SK-N-SH (cell line): ENCODE results near the gene DUSP9. TPM values are rescaled to one million over a fixed set of nuclear protein-coding genes. Genes with fewer than 3 reads are reported as not detected.
A peak's percentile ranks its signal among the peaks of the same experiment; 100 is the strongest.

Source experiments
- CTCF ChIA-PET: fragments of 300-600, 350-600 bp; formaldehyde crosslinking; extraction: SDS; loops from one replicate; lab custom pipeline; 2021; lab: Yijun Ruan, JAX
- POLR2A ChIA-PET: fragments of 350-600 bp; sonication (Branson Sonifier 250); formaldehyde crosslinking; extraction: SDS; loops from one replicate; lab custom pipeline; 2020; ENCODE audit warnings: antibody characterized with exemption, inconsistent platforms; lab: Yijun Ruan, JAX
- DNase-seq: peaks from one replicate; pipeline ENCODE4 v3.0.0; 2012
- H2AFZ ChIP-seq: fragments of 200-600 bp; sonication (generic); 2 replicates; pipeline ENCODE4 v1.8.1; 2016; ENCODE audit warnings: antibody characterized with exemption, mild to moderate bottlenecking, low read depth
- H3F3A ChIP-seq: fragments of 200-600 bp; sonication (generic); replicated peaks from 2 replicates; pipeline ENCODE3; 2016; ENCODE audit warnings: antibody characterized with exemption, mild to moderate bottlenecking; ENCODE audit not compliant: insufficient read depth
- H3K27ac ChIP-seq, 2 experiments: fragments of 200-500 bp in 1 of 2; fragments of 200-600 bp in 1 of 2; sonication (Bioruptor generic) in 1 of 2; sonication (generic), shearing (Covaris generic) in 1 of 2; 2 replicates each; pipeline versions ENCODE4 v1.5.1 to v1.6.1; 2014 to 2016; ENCODE audit warnings: low read depth in 2 of 2, inconsistent platforms in 1 of 2, low read length in 1 of 2, mild to moderate bottlenecking in 1 of 2, mixed read lengths in 1 of 2
- H3K27me3 ChIP-seq: fragments of 200-600 bp; sonication (generic), shearing (Covaris generic); 2 replicates; pipeline ENCODE4 v1.6.1; 2016; ENCODE audit warnings: mixed run types; ENCODE audit not compliant: insufficient read depth
- H3K36me3 ChIP-seq, 2 experiments: fragments of 200-500 bp in 1 of 2; fragments of 200-600 bp in 1 of 2; sonication (Bioruptor generic) in 1 of 2; sonication (generic) in 1 of 2; replicated peaks in 1 of 2; 2 replicates each; pipeline versions ENCODE3 to v1.5.1; 2014 to 2016; ENCODE audit warnings: low read length in 1 of 2, mild to moderate bottlenecking in 1 of 2; ENCODE audit not compliant: insufficient read depth in 2 of 2, control insufficient read depth in 1 of 2
- H3K4me1 ChIP-seq, 2 experiments: fragments of 200-500 bp in 1 of 2; fragments of 200-600 bp in 1 of 2; sonication (Bioruptor generic) in 1 of 2; sonication (generic), shearing (Covaris generic) in 1 of 2; 2 replicates each; pipeline versions ENCODE4 v1.5.1 to v1.6.1; 2014 to 2016; ENCODE audit warnings: low read depth in 1 of 2, low read length in 1 of 2, mixed run types in 1 of 2; ENCODE audit not compliant: insufficient read depth in 2 of 2, control insufficient read depth in 1 of 2
- H3K4me2 ChIP-seq: fragments of 200-600 bp; sonication (generic), shearing (Covaris generic); 2 replicates; pipeline ENCODE4 v1.6.1; 2017; ENCODE audit warnings: mixed run types
- H3K4me3 ChIP-seq, 2 experiments: fragments of 200-500 bp in 1 of 2; fragments of 200-600 bp in 1 of 2; sonication (Bioruptor generic) in 1 of 2; sonication (generic), shearing (Covaris generic) in 1 of 2; 2 replicates each; pipeline versions ENCODE4 v1.5.1 to v1.8.1; 2014 to 2016; ENCODE audit warnings: low read depth in 2 of 2, inconsistent platforms in 1 of 2, low read length in 1 of 2, mild to moderate bottlenecking in 1 of 2, mixed read lengths in 1 of 2, moderate library complexity in 1 of 2
- H3K79me2 ChIP-seq: fragments of 200-600 bp; sonication (generic); 2 replicates; pipeline ENCODE4 v1.8.1; 2017; ENCODE audit warnings: mild to moderate bottlenecking; ENCODE audit not compliant: insufficient read depth
- H3K9ac ChIP-seq: fragments of 200-600 bp; sonication (generic); 2 replicates; pipeline ENCODE4 v1.6.1; 2017; ENCODE audit warnings: mixed run types
- H3K9me2 ChIP-seq: fragments of 200-600 bp; sonication (generic); 2 replicates; pipeline ENCODE4 v1.6.1; 2017; ENCODE audit warnings: mixed run types
- H3K9me3 ChIP-seq: fragments of 200-600 bp; sonication (generic); 2 replicates; pipeline ENCODE4 v1.6.1; 2017; ENCODE audit warnings: mixed run types, mild to moderate bottlenecking, moderate library complexity
- H4K20me1 ChIP-seq: fragments of 200-600 bp; sonication (generic); 2 replicates; pipeline ENCODE4 v1.6.1; 2017; ENCODE audit warnings: mild to moderate bottlenecking, mixed run types; ENCODE audit not compliant: insufficient read depth
- ELF1 ChIP-seq: IDR thresholded peaks from 2 replicates; pipeline ENCODE4 v1.4.0; 2012
- FOSL2 ChIP-seq: IDR thresholded peaks from 2 replicates; pipeline ENCODE4 v1.4.0; 2012; ENCODE audit warnings: low read depth, mild to moderate bottlenecking, moderate library complexity, borderline replicate concordance
- FOXJ3 ChIP-seq: sonication (generic); formaldehyde crosslinking; IDR thresholded peaks from 2 replicates; pipeline ENCODE4 v1.5.1; 2020; ENCODE audit warnings: mild to moderate bottlenecking, missing genetic modification reagents
- FOXM1 ChIP-seq: IDR thresholded peaks from 2 replicates; pipeline ENCODE4 v1.4.0; 2012; ENCODE audit warnings: low read depth, mild to moderate bottlenecking
- GABPA ChIP-seq: IDR thresholded peaks from 2 replicates; pipeline ENCODE4 v1.4.0; 2012; ENCODE audit warnings: low read depth, mild to moderate bottlenecking
- GATA2 ChIP-seq: sonication (generic); formaldehyde crosslinking; IDR thresholded peaks from 2 replicates; pipeline ENCODE4 v1.5.0; 2020; ENCODE audit warnings: mild to moderate bottlenecking, missing genetic modification reagents
- MAX ChIP-seq: IDR thresholded peaks from 2 replicates; pipeline ENCODE4 v1.4.0; 2012; ENCODE audit warnings: low read depth
- NFIC ChIP-seq: IDR thresholded peaks from 2 replicates; pipeline ENCODE4 v1.4.0; 2012; ENCODE audit warnings: borderline replicate concordance
- POLR2AphosphoS5 ChIP-seq: IDR thresholded peaks from 2 replicates; pipeline ENCODE4 v1.6.1; 2012; ENCODE audit warnings: low read depth, low read length
- RCOR1 ChIP-seq: fragments of 150-350 bp; IDR thresholded peaks from 2 replicates; pipeline ENCODE4 v1.6.1; 2017; ENCODE audit warnings: antibody characterized with exemption, low read length
- REST ChIP-seq: IDR thresholded peaks from 2 replicates; pipeline ENCODE4 v1.6.1; 2012; ENCODE audit warnings: mild to moderate bottlenecking, low read depth, low read length, moderate library complexity
- RFX5 ChIP-seq: IDR thresholded peaks from 2 replicates; pipeline ENCODE4 v1.6.1; 2012; ENCODE audit warnings: mild to moderate bottlenecking, improper control_type of control experiment, low read length
- RXRA ChIP-seq: IDR thresholded peaks from 2 replicates; pipeline ENCODE4 v1.4.0; 2012; ENCODE audit warnings: low read depth, mild to moderate bottlenecking, borderline replicate concordance
- SMC3 ChIP-seq: IDR thresholded peaks from 2 replicates; pipeline ENCODE4 v1.6.1; 2012; ENCODE audit warnings: low read depth, low read length, improper control_type of control experiment
- TCF12 ChIP-seq: IDR thresholded peaks from 2 replicates; pipeline ENCODE4 v1.4.0; 2012
- TEAD4 ChIP-seq: IDR thresholded peaks from 2 replicates; pipeline ENCODE4 v1.4.0; 2012; ENCODE audit warnings: mild to moderate bottlenecking, borderline replicate concordance; ENCODE audit not compliant: insufficient read depth
- USF1 ChIP-seq: IDR thresholded peaks from 2 replicates; pipeline ENCODE4 v1.4.0; 2012; ENCODE audit warnings: low read depth, borderline replicate concordance
- YY1 ChIP-seq: IDR thresholded peaks from 2 replicates; pipeline ENCODE4 v1.4.0; 2012; ENCODE audit warnings: low read depth, mild to moderate bottlenecking
- WGBS: methylation state at CpG from one replicate; pipeline ENCODE4 v1.1.6; 2017; ENCODE audit warnings: low lambda C conversion rate; 5-methylcytosine and 5-hydroxymethylcytosine counted together
- polyA plus RNA-seq, 3 experiments: library from polyadenylated mRNA; depleted of rRNA; stranded (reverse); fragments of >200 nt; gene quantifications; 2 replicates each; pipeline ENCODE4 v1.2.3, GENCODE V29; 2012
- TF ChIP-seq, protein P1 (sequence below): fragments of 200-600 bp; sonication (generic); IDR thresholded peaks from 2 replicates; pipeline ENCODE4 v1.6.1; 2017; ENCODE audit warnings: antibody characterized with exemption, mild to moderate bottlenecking, moderate library complexity
- TF ChIP-seq, protein P2 (sequence below): IDR thresholded peaks from 2 replicates; pipeline ENCODE4; 2012

Gene DUSP9
- polyA plus RNA-seq, 1 of the 3 experiments (the other 2 are of a cell fraction), result 0.05 TPM

GRCh38 chrX:153692003-153692402 lies 45.0 kb downstream of the DUSP9 start:
- Histone ChIP-seq H3K4me2 (no peak overlapping the region), H3K9ac (no peak overlapping the region)
- no peak for TF ChIP-seq USF1
- TF ChIP-seq RCOR1, result no peak
- no peak for TF ChIP-seq POLR2AphosphoS5
- no peak for TF ChIP-seq TCF12
- no peak for TF ChIP-seq YY1
- no peak for TF ChIP-seq RFX5
- no peak for TF ChIP-seq NFIC
- TF ChIP-seq, protein P1, sequence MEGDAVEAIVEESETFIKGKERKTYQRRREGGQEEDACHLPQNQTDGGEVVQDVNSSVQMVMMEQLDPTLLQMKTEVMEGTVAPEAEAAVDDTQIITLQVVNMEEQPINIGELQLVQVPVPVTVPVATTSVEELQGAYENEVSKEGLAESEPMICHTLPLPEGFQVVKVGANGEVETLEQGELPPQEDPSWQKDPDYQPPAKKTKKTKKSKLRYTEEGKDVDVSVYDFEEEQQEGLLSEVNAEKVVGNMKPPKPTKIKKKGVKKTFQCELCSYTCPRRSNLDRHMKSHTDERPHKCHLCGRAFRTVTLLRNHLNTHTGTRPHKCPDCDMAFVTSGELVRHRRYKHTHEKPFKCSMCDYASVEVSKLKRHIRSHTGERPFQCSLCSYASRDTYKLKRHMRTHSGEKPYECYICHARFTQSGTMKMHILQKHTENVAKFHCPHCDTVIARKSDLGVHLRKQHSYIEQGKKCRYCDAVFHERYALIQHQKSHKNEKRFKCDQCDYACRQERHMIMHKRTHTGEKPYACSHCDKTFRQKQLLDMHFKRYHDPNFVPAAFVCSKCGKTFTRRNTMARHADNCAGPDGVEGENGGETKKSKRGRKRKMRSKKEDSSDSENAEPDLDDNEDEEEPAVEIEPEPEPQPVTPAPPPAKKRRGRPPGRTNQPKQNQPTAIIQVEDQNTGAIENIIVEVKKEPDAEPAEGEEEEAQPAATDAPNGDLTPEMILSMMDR, result no peak
- no peak for TF ChIP-seq MAX
- no peak for TF ChIP-seq FOXJ3 (CRISPR knock-in tag)
- no peak for TF ChIP-seq TEAD4
- no peak for TF ChIP-seq GABPA
- TF ChIP-seq RXRA, result no peak
- TF ChIP-seq, all 33 proteins: peak for 0
- H3K27me3 ChIP-seq, result no peaks in the 10 kb centered on the region; the same call in 1 of the 2 replicates
- no peaks in the 10 kb centered on the region for H3K9me3 ChIP-seq
- DNase-seq, result no peak
- WGBS, result 33% methylated on average over 1 of the region's 4 CpGs
- H3K36me3 ChIP-seq, result peaks cover 0 to 2% of the 10 kb centered on the region in 2 experiments
- no peak overlapping the region for H3K4me3 ChIP-seq
- H3K4me1 ChIP-seq, result peaks cover 0 to 37% of the 10 kb centered on the region in 2 experiments; a peak in 1 of 4 replicates
- H2AFZ ChIP-seq, result no peak overlapping the region
- H3F3A ChIP-seq, result no peaks in the 10 kb centered on the region
- POLR2A ChIA-PET, result no interaction called here
- peaks cover 12% of the 10 kb centered on the region for H3K79me2 ChIP-seq
- CTCF ChIA-PET, result interaction anchor here (1.2 to 1.3 kb wide), 2 partner anchors 16 to 152 kb away, joined by 3 to 5 read pairs; no protein-coding TSS in a partner anchor
- peaks cover 9% of the 10 kb centered on the region; the same call in 1 of the 2 replicates for H4K20me1 ChIP-seq
- no peaks in the 10 kb centered on the region for H3K9me2 ChIP-seq
- H3K27ac ChIP-seq, result no peak overlapping the region; a peak in 1 of 4 replicates

DNA sequence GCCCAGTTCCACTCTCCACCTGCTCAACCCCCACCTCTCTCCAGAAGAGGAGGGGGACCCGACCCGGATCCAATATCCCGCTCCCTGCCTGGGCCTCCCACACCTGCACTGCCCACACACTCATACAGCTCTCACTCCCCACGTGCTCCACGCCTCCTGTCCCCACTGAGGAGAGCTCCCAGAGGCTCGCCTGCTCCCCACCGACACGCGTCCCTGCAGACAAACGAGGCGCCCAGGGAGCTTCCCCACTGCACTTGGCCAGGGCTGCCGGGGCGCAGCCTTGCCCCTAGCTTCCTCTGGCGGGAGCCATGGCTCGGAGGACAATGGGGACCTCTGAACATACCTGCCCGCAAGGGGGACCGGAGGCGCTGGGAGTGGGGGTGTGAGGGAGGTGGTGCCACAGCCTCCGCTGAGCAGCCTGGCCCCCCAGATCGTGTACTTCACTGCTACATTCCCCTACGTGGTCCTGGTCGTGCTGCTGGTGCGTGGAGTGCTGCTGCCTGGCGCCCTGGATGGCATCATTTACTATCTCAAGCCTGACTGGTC lies 45.7 kb downstream of the DUSP9 start:
- Histone ChIP-seq H3K36me3 (peaks cover 0 to 2% of the 10 kb centered on the region in 2 experiments), H3K27ac (peak overlapping the region in 1 of 2 experiments; percentile 39; a peak in 1 of 4 replicates), H3K9ac (no peak overlapping the region), H3K4me1 (peaks cover 0 to 37% of the 10 kb centered on the region in 2 experiments; a peak in 1 of 4 replicates), H3K9me3 (no peaks in the 10 kb centered on the region), H3K9me2 (no peaks in the 10 kb centered on the region), H3F3A (no peaks in the 10 kb centered on the region), H3K27me3 (no peaks in the 10 kb centered on the region; the same call in 1 of the 2 replicates), H3K4me2 (no peak overlapping the region), H4K20me1 (peaks cover 9% of the 10 kb centered on the region; the same call in 1 of the 2 replicates), H2AFZ (no peak overlapping the region), H3K4me3 (no peak overlapping the region), H3K79me2 (peaks cover 12% of the 10 kb centered on the region)
- ChIA-PET CTCF (interaction anchor here (1.2 to 1.3 kb wide), 2 partner anchors 16 to 153 kb away, joined by 3 to 5 read pairs; no protein-coding TSS in a partner anchor), POLR2A (interaction anchor here (1.2 kb wide), 1 partner anchor 15 kb away, joined by 3 read pairs; no protein-coding TSS in a partner anchor)
- no peak for TF ChIP-seq FOXM1
- no peak for TF ChIP-seq FOXJ3 (CRISPR knock-in tag)
- TF ChIP-seq, protein P2, sequence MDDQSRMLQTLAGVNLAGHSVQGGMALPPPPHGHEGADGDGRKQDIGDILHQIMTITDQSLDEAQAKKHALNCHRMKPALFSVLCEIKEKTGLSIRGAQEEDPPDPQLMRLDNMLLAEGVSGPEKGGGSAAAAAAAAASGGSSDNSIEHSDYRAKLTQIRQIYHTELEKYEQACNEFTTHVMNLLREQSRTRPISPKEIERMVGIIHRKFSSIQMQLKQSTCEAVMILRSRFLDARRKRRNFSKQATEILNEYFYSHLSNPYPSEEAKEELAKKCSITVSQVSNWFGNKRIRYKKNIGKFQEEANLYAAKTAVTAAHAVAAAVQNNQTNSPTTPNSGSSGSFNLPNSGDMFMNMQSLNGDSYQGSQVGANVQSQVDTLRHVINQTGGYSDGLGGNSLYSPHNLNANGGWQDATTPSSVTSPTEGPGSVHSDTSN, result no peak
- TF ChIP-seq GABPA, result no peak
- no peak for TF ChIP-seq SMC3
- no peak for TF ChIP-seq REST
- no peak for TF ChIP-seq RXRA
- no peak for TF ChIP-seq POLR2AphosphoS5
- no peak for TF ChIP-seq RFX5
- no peak for TF ChIP-seq FOSL2
- TF ChIP-seq GATA2 (CRISPR knock-in tag), result no peak
- TF ChIP-seq ELF1, result no peak
- TF ChIP-seq YY1, result no peak
- no peak for TF ChIP-seq NFIC
- DNase-seq, result no peak
- 70% methylated on average over 15 of the region's 24 CpGs for WGBS
